NCI-H69 (cell line): ENCODE data around the gene SLC9A8.
A peak's percentile ranks its signal among the peaks of the same experiment; 100 is the strongest.
"Not testable (repeated sequence)": the region's sequence is repeated elsewhere in the genome, so short reads cannot be mapped to it uniquely, and the experiment has no call there.

Experiments
- DNase-seq: peaks from one replicate; lab custom pipeline; 2025; lab: John Stamatoyannopoulos, UW

Gene SLC9A8

DNA sequence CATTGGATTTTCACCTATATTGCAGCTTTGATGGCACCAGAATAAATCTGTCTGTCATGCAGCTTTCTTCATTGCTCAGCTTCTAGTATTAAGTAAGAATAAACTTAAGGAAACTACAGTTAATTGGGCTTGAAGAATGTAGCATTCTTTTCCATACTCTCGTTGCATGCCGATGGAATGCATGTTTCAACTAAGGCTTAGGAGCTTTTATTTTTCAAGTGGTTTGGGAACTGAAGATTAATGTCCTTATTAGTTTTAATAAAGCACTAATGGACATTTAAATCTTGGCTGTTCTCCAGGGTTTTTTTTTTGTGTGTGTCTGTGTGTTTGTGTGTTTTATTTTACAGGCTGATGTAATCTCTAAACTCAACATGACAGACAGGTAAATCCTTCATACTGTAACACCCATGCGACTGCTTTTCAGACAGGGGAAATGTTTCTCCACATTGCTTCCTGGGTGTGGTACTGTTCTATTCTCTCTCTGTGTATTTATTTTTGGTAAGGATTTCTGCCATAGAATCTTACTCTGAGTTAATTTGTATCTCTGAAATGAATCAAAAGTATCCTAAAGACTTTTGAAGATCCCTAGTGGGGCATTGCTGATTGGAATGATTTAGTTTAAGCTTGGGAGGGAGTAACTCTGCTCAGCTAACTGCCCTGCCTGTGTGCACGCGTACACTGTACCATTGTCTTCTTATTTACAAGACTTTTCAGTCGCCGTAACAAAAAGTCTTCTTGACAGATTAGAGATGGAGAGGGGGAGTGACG is 38.0 kb downstream of the SLC9A8 start:
- no peak for DNase-seq

DNA sequence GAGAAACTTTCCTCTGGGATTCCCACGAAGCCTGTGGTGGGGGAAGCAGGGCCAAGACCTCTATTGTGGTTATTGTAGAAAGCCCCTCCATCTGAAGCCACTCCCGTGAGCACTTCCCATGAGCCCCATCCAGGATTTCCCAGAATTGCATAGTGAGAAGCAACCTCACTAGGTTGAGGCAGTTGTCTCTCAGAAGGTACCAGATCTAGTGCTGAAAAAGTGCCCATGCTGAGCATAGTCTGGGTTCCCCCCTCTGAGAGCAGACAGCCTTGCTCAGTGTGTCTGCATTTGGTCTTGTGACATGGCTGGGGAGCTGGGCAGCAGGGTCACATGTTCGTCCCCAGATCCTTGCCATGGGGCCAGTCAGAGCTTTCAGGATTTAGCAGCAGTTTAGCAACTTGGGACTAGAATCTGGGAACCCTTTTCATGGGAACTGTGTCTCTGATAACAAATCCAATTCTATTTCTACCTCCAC is 38.6 kb downstream of the SLC9A8 start:
- DNase-seq, result no peak

DNA sequence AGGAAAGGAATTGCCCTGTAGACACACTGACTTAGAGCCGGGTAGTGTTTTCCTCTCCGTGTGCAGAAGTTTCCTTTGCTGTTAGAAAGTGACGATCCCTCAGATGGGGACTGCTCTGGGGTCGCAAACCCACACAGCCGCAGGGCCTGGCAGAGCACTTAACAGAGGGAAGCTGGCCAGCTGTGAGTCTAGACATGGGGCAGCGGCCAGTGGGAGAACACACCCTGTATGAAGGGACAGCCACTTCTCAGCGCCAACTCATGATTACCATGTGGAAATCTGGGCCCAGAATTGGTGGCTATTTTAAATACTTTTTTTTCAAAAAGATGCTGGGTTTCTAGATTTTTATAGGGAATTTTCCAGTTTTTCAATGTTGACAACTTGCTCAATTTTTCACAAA is 39.4 kb downstream of the SLC9A8 start:
- DNase-seq, result no peak

DNA sequence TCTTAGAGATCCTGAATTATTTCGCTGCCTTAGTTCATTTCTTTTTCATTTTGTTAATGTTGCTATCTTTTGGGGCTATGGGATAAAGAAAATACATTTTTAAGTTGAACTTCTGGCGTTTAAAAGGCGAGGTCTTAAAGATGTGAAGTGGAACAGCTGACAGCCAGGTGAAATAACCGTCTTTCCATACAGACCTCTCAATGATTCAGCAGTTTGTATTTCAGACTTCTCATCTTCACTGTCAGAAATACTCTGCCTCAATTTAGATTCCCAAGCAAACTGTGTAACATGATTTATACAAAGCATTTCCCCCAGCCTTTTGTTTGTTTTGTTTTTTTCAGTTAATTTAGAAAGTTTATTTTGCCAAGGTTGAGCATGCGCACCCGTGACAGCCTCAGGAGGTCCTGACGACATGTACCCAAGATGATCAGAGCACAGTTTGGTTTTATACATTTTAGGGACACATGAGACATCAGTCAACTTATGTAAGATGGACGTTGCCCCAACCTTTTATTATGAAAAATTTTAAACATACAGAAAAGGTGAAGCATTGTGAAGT is 40.0 kb downstream of the SLC9A8 start:
- no peak for DNase-seq

DNA sequence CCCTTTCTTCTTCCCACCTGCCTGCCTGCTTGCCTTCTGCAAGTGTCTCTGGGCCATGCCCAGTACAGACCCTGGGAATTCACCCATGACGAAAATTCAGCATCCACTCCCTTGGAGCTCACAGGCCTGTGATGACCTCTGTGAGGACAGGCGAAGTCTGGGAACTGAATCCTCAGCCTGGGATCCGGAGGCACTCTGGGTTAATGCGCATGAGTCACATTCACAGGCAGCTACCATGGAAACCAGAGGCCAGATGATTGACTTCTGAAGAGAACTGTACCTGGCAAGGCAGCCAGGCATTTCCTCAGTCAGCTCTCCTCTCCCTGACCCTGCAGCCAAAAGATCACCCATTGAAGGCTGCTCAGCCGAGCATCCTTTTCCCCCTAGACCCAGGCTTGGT is 41.0 kb downstream of the SLC9A8 start:
- no peak for DNase-seq

DNA sequence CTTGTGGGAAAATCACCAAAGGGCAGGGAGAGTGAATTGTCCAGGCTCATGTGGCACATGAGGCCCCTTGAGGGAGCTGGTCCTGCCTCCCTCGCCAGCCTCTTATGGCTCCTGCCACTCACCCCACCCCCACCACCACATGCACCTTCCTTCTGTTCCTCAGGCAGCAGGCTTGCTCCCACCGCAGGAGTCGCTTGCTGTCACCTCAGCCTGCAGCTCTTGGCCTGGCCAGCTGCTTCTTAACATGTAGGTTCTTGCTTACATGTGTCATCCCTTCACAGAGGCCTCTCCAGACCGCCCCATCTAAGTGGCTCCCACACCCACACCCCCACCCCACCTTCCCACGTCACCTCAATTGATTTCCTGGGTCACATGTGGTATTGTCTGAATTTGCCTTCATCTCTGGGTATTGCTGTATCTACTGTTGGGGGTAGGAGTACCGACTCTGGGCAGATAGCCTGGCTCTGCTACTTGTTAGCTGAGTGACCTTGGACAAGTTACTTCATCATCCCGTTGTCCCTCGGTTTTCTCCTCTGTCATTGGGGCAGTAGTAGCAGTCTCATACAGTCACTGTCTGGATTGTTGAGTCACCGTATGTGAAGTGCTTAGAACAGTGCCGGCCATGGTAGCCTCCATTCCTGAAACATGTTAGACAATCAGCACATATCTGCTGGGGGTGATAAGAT is 41.7 kb downstream of the SLC9A8 start:
- no peak for DNase-seq

DNA sequence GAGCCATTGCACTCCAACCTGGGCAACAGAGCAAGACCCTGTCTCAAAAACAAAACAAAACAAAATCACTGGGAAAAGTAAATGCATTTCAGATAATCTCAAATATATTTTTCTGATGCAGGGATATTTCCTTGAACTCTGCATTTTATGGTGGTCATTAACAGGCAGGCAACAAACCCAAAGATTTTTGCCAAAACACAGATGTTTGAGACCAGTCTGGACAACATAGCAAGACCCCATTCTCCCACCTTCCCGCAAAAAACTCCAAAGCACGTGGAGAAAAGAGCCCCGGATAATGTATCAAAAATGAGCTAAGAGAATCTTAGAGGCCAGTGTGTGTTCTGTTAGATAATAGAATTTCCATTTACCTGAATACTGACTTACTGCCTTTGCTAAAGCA is 44.3 kb downstream of the SLC9A8 start:
- DNase-seq, result no peak

DNA sequence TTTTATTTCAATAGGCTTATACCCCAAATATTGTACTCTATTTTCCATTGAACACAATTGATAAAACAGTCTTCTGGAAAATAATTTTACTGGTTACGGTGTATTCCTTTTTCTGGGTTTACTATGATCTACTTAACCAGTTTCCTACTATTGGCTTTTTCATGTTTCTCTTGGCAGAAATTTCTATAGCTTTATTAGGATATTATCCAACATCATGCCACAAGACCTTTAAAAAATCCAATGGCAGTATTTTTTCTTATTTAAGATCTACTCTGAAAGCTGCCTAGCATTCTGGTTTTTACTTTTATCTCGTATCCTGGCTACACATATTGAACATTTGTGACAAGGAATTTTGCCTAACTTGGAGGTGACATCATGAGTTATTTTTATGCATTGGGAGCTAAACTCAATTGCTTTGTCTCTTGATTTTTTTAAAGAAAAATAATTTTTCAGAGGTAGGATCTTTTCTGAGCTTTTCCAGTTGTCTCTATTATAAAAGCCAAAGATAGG is 45.5 kb downstream of the SLC9A8 start:
- DNase-seq, result no peak

DNA sequence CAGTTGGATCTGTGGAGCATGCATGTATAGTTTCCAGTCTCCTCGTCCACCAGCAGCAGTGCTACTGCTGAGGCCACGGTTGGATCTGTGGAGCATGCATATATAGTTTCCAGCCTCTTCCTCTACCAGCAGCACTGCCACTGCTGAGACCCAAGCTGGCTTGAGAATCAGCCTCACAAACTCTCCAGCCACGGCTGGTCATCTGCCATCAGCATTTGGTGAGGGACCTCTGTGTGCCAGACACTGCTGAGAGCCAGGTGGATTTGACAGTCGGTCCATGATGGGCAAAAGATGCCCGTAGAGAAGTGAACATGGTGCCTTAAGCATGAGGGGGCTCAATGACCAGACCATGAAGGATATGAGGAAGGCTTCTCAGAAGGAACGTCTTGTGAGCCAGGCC is 46.4 kb downstream of the SLC9A8 start:
- no peak for DNase-seq

DNA sequence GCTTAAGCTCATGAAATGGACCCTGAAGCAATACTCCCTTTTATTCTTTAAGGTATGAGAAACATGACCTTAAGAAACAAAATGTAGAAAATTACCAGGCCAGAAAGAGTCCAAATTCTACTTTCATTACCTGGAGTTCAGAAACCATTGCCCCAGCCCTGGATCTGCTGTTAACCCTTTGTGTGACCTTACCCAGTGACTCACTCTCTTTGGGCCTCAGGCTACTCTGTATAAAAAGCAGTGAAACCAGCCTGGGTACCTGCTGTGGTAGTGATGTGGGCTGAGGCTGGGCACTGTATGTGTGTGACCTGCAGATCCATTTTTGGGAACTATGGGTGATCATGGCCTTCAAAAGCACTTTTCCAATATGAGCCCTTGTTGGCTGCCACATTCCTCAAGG is 47.2 kb downstream of the SLC9A8 start:
- DNase-seq, result peak; percentile 21

DNA sequence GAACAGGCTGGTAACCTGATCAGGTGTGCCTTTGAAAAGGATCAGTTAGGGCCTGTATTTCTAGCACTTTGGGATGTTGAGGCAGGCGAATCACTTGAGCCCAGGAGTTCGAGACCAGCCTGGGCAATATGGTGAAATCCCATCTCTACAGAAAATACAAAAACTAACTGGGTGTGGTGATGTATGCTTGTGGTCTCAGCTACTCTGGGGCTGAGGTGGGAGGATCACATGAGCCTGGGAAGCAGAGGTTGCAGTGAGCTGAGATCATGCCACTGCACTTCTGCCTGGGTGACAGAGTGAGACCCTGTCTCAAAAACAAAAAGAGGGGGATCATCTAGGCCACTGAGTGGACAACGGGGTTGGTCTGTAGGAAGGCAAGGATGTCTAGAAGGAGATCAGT is 48.6 kb downstream of the SLC9A8 start:
- not testable (repeated sequence) for DNase-seq

DNA sequence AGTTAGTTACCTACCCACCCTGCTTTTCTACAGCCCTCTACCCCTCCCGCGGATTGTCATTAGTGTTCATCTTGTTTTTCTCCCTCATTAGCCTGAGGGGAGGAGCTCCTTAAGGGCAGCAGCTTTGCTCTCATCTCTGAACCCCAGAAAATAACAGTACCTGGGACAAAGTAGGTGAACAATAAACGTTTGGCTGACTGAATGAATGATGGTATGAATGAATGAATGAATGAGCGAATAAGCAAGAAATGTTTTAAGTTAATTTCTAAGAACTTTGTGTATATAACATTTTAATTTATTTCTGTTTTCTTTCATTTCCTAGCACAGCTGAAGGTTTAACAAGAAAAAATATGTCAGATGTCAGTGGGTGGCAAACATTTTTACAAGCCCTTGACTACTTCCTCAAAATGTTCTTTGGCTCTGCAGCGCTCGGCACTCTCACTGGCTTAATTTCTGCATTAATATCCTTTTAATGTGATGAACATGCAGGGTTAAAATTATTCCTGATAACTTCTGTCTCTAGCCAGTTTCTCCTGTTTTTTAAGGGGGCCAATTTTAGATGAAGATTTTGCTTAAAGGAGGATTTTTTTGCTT is 50.1 kb downstream of the SLC9A8 start:
- DNase-seq, result no peak

DNA sequence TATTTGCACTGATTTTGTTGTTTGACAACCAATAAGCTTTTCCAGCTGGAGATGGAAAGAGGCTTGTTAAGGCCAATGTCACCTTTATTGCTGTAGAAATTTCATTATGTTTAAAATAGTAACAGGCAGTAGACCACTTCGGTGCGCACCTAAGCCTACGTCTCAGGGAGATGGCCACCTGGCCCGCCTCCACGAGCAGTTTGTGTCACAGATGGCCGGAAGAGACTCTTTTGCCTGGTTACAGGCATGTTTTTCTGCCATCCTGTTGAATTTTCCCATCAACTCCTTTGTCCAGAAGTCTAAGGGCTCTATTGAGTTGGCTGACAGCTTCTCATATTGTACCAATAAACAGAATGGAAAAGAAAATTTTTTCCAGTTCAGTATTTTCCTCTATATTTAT is 51.0 kb downstream of the SLC9A8 start:
- DNase-seq, result no peak

DNA sequence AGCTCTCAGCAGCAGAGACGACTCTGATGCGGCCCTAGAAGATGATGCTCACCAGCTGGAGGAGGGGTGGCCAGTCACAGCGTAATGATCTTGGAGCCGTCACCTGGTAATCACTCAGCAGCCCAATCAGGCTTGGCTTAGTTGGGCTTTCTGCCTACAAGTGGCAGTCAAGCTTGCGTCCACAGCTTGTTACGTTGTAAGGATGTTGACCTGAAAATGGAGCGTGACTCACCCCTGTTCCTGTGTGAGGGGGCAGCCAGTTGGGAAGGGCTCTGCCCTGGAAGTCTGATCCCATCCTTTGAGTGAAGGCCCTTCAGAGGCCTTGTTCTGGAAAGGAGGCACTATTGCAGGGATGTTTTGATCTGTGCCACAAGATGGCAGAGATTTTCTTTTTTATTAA is 52.9 kb downstream of the SLC9A8 start:
- no peak for DNase-seq

DNA sequence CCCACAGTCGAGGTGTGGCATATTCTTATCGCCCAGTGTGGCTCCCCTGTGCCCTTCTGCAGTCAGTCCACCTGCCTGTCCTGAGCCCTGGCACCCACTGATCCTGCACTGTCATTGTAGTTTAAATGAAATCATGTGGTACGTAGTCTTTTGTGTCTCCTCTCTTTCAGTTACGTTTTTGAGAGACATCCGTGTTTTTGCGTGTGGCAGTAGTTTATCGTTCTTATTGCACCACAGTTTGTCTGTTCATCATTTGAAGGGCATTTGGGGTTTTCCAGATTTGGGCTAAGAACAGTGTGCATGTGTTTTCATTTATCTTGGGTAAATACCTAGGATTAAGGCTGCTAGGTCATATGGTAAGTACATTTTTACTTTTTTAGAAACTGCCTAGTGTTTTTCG is 53.4 kb downstream of the SLC9A8 start:
- DNase-seq, result no peak

DNA sequence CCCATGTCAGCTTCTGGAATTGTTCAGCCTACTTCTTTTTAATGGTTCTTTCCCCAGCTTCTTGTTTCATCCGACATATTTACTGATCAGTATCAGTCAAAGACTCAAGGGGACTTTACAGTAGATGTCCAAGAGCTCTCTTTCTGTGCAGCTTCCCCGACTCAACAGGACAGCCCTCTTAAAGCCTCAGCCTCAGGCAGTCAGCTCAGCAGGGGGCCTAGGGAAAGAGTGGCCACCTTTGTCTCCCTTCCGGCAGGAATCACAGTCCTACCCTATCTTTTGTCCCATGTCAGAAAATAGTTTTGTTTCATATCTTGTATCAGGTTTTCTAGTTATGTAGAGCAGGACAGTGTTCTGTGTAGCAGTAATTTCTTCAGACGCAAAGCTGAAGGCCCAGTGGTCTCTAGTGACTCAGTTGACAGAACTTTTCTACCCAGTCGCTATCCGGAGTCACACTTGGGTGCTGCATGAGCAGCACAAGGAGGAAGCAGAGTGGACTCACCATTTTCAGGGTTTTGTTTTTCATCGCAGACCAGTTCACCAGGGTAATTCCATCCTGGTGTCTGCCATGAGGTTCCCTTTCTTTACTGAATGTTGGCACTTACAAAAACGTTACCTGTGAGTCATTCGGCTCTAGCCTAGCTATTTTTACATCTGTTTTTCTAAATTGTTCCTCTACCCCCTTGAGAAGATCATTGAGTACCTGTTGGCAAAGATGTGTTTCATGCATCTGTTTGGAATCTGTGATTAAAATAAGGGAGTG is 55.0 kb downstream of the SLC9A8 start:
- DNase-seq, result no peak

DNA sequence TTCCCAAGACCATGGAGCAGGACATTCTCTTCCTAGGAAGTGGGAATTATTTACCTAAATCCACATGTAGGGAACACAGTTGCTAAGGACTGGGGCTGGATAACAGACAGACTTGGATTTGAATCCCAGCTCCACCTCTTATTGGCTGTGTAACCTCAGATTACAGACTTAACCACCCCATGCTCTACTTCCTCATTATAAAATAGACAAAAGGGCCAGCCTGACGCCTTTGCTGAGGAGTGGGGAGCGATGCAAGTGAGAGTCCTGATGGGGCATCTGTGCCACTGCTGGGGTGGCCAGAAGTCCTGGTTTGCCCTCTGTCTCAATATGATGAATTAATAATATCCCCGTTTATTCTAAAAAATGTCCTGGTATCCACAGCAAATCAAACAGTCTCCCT is 55.9 kb downstream of the SLC9A8 start:
- peak; percentile 1 for DNase-seq

DNA sequence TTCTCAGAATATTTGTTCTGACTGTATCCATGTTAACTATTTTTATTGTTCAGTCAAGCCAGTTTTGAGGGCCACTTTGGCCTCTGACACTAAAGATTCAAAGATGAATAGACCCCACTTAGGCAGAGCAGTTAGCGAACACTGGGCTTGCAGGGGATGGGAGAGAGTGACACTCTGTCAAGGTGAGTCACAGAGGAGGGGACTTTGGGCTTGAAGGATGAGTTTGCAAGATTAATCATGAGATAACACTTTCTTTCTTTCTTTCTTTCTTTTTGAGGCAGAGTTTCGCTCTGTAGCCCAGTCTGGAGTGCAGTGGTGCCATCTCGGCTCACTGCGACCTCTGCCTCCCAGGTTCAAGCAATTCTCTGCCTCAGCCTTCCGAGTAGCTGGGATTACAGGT is 56.3 kb downstream of the SLC9A8 start:
- no peak for DNase-seq

DNA sequence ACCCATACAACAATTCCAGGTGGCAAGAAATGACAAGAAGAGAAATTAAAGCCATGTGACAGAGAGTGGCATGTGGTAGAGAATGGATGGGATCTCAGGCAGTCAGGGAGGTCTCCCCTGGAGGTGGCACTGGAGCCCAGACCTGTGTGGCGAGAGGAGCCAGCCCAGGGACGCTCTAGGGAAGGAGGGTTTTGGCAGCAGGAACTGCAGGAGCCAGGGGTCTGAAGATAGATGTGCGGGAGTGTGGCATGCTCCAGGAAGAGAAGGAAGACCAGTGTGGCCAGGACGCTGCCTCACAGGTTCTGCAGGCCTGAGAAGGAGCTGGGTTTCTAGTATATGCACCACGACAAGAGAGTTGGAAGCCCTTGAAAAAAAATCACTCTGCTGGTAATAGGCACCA is 57.6 kb downstream of the SLC9A8 start:
- DNase-seq, result no peak

DNA sequence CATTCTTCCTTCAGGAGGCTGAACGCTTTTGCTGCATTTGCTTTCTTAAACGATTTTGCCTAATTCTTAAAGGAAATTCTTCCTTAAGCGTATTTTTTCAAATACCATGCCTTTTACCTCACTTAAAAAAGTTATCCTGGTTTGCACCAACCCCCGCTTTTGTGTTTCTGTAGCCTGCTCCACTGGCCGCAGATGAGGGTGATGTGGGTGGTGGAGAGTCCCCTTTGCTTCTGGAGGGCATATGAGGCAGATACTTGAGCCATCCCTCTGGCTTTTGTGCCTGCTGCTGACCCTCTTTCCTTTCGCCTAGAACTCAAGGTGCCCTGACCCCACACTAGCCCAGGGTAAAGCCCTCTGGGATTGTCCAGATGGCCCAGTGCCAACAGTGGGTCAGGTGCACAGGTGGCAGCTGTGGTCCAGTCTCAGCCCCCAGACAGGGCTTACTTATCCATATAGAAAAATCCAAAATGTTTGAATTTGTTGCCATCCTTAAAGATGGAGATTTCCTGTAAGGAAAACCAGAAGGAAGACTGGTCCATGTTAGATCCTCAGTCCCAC is 58.8 kb downstream of the SLC9A8 start:
- DNase-seq, result no peak

DNA sequence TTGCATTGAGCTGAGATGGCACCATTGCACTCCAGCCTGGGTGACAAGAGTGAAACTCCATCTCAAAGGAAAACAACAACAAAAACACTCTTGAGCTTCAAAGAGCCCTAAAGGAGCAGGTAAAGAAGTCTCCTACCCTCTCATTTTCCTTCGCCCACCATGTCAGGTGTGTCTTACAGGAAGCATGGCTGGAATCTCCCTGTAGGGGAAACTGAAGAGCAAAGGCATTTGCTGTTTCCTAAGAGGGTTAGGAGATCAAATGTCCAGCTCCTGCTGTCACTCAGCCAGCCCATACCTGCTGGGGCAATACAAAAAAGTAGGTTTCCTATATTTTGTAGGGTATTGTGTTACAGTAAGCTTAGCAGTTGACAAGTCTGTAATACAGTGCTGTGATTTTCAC is 59.4 kb downstream of the SLC9A8 start:
- DNase-seq, result no peak

DNA sequence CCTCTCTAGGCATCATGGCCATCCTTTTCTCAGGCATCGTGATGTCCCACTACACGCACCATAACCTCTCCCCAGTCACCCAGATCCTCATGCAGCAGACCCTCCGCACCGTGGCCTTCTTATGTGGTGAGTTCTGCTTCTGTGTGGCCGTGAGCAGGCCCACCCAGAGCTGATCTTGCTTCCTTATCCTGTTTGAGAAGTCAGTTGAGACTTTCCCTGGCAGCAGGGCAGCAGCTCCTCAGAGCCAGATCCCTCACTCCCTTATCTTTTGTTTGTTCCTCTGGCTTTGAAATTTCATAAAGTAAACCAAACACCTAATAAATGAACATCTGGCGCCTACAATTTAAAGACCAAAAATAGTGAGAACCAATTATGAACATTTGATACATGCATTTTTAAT is 62.1 kb downstream of the SLC9A8 start:
- no peak for DNase-seq
